NCI-H1436 (cell line): ENCODE results near the gene ARRB1.
"Not testable (repeated sequence)": the region's sequence is repeated elsewhere in the genome, so short reads cannot be mapped to it uniquely, and the experiment has no call there.

ENCODE experiments used
- DNase-seq: peaks from one replicate; lab custom pipeline; 2025; lab: John Stamatoyannopoulos, UW

ARRB1 gene

GRCh38 chr11:75371949-75372876, 20.8 kb upstream of the ARRB1 start:
- no peak for DNase-seq

DNA sequence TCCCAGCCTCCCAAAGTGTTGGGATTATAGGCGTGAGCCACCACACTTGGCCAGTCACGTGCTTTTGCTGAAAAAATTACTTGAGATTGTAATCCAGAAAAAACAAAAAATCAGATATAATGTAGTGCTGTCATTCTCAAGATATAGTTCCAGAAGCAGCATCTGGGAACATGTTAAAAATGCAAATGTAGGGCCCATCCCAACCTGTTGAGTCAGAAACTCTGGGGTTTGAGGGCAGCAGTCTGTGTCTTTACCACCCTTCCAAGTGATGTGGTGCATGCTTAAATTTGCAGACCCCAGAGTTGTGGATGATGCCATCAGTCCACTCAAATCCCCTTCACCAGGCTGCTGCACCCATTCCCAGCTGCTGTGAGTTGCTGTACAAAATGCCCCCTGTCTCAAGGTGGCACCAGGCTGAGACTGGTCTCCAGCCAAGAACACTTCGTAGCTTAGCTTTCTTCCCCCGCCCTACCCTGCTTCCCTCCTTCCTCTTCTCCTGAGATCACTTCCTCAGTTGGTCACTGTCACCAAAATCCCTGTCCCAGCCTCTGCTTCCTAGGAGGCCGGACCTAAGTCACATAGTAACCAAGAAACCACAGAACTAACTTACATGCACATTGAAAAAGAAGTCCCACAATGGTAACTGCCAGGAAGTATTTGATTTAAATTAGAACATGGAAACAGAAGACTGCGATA, 18.2 kb upstream of the ARRB1 start:
- DNase-seq, result no peak

DNA sequence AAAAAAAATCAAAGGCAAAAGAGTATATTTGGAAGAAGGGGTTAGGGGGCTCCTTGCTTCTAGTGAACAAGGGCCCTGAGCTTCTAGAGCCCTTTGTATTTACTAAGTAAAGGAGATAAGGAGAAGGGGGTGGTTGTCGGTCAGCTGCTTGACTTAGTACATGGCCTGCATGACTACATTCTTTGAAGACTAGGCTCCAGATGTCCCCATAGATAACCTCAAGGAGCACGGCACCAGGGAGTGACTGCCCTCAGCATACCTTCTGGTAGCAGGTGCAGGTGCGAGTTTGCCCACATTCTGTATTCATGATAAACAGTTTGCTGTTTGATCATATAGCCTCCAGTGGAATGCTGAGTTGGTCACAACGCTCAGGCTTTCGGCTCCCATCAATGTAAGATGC, 15.4 kb upstream of the ARRB1 start:
- DNase-seq, result not testable (repeated sequence)

DNA sequence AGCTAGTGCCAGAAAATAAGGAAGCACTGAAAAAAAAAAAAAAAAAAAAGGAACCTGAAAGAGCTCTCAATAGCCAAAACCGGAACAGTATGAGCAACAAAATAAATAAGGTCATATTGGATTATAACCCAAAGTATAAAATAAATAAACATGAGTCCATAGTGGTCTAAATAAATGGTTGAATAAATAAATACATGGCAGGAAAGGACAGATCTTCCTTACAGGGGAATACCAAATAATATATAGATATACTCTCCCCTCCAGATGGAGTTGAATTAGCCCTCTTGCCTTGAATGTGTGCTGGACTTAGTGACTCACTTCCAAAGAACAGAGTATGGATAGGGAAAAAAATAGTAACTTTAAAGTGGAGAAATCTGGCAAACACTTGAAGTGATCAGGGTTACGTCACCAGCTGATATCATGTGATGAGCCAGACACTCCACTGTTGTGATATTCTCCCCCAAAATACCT, 14.3 kb upstream of the ARRB1 start:
- DNase-seq, result no peak

DNA sequence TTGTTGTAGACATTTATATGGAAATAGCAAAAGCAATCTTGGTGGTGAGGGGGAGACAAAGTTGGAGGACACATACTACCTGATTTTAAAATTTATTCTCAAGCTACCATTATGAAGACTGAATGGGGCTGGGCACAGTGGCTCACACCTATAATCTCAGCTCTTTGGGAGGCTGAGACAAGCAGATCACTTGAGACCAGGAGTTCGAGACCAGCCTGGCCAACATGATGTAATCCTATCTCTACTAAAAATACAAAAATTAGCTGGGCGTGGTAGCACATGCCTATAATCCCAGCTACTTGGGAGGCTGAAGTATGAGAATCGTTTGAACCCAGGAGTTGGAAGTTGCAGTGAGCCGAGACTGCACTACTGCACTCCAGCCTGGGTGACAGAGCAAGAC, 10.8 kb upstream of the ARRB1 start:
- not testable (repeated sequence) for DNase-seq

GRCh38 chr11:75356613-75357012, 5.2 kb upstream of the ARRB1 start:
- no peak for DNase-seq

DNA sequence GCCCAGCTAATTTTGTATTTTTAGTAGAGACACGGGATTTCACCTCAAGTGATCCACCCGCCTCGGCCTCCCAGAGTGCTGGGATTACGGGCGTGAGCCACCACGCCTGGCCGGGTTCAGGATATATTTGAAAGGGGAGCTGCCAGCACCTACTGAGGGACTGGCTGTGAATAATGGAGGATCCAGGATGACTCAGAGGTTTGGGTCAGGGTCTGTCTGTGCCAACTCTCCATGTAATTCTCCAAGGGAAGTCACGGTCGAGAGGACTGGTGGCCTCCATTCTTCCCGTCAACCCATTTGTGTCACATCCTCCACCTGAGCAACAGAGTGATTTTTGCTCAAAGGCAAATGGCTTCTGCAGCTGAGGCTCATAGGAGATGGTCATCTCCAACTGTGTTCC, 3.6 kb upstream of the ARRB1 start:
- DNase-seq, result no peak

DNA sequence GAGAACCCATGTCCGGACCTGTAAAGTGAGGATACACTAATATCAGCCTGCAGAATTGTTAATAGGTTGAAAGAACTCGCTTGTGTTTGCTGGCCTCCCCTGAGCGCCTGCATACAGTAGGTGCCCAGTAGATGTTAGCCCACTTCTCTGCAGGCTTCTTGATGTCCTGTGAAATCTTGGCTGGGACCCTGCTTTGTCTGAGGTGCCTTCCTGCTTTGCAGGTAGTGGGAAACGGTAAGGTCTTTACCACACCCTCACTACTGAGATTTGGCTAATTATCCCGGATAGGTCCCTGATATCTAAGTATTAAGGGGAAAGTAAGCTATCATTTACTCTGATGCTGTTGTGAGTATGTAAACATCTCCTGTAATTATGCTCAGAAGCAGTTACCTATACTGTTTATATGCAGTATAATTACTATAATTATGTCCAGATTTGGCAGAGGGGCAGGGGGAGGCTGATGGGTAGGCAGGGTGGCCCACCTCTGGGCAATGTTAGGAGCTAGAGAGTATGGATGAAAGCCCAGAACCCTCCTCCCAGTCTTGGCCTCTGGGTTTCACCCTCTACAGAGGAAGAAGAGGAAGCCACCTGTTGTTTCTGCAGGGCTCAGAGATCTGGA, 1.2 kb upstream of the ARRB1 start:
- no peak for DNase-seq

GRCh38 chr11:75351791-75352587, 528 bp upstream of the ARRB1 start:
- peak; percentile 9 for DNase-seq

DNA sequence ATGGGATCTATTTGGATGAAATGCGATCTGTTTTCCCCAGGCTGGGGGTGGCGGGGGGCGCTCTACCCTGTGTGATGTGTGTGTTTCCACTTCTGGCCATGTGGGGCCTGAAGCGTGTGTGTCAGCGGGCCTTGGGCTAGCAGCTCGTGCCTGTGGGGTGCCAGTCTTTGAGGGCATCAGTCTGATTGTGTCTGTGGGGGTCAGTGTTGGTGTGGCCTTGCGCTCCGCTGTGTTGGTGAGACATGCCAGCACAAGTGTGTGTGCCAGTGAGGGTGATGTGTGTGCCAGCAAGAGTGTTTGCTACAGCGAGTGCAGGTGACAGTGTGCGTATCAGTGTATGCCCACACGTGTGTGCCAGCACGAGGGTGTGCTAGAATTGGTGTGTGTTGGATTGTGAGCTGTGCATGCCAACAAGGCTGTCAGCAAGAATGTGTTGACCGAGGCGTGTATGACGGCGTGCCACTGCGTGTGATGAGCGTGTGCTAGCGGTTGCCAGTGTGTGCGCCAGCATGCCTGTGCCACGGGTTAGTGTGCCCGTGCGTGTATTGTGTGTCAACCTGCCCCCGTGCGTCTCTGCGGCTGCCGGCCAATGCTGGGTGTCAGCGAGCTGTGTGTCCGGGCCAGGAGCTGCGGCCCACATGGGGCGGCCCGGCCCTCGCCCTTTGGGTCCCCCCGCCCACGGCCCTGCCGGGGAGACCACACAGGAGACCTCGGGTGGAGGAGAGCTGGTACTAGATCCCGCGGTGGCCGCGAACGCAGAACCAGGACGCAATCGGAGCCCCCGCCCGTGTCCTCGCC, 519 bp downstream of the ARRB1 start:
- DNase-seq, result no peak

- DNase-seq, result no peak
These were observed 1.2 kb downstream of the ARRB1 start for GRCh38 chr11:75350122-75350742.

DNA sequence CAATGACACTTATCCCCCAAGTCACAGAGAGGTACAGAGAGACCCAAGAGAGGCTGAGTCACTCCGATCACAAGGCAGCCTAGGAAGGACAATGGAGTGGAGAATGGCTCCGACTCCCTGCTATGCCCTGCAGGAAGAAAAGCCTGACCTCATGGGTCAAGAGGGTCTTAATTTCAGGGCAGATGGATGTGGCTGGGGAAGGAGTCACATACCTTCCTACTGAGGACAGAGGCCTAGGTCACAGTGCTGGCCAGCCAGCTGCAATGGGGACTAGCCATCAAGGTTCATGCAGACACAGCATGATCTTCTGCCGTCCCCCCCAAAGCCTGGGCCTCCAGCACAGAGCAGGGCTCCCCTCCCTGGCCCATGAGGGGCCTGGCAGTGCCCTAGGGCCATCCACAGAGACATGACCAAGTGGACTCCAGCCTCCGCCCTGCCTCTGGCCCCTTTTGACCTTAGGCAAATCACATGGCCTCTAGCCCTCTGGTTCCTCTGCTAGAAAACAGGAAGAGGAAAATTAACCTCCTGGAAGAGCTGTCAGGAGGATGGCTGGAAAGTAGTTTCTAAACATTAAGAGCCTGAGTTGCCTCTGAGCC, 1.8 kb downstream of the ARRB1 start:
- DNase-seq, result no peak

- DNase-seq, result no peak
These were observed 3.5 kb downstream of the ARRB1 start for GRCh38 chr11:75347781-75348566.

- no peak for DNase-seq
These were observed 4.4 kb downstream of the ARRB1 start for GRCh38 chr11:75346912-75347647.

GRCh38 chr11:75346296-75346695, 5.2 kb downstream of the ARRB1 start:
- DNase-seq, result no peak

DNA sequence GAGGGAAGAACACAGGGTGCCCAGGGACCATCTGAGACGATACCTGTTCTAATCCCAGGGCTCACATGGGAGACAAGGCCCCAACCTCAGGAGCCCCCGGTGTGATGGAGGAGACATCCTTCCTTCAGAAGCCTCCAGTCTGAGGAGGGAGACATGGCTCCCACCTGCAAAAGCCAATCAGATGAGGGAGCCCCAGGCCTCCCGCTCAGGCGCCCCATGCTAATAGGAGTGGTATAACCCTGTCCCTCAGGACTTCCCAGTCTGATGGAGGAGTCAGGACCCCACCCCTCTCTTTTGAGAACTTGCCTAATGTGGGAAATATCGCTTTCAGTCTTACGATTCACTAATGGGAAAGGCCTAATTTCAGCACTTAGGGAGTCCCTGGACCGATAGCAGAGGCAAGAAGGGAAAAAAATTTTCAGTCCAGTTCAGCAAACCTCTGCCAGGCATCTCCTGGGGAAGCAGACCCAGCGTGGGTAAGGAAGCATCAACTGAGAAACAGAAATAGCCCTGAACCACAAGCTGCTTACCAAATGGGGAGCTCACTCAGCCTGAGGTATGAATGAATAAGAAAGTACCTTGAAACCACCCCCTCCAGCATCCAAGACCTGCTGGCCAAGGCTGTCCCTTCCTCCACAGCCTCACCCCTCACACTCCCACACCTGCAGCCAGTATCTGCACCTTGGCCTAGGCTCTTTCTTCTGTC, 5.9 kb downstream of the ARRB1 start:
- DNase-seq, result no peak

GRCh38 chr11:75344761-75345454, 6.6 kb downstream of the ARRB1 start:
- DNase-seq, result no peak
